HG03460 (cell line): ENCODE results near the gene RBM46.

Source experiments
- ATAC-seq: cut with Tn5 transposase; IDR thresholded peaks from one replicate; pipeline ENCODE4 v1.9.1; 2021; ENCODE audit not compliant: unreplicated experiment

RBM46 gene

GRCh38 chr4:154781126-154781982 lies at the start of gene RBM46:
TSS of gene RBM46 (plus strand) at chr4:154781272. CDS start at chr4:154796753, 15,481 bp downstream.
- ATAC-seq = no peak

DNA sequence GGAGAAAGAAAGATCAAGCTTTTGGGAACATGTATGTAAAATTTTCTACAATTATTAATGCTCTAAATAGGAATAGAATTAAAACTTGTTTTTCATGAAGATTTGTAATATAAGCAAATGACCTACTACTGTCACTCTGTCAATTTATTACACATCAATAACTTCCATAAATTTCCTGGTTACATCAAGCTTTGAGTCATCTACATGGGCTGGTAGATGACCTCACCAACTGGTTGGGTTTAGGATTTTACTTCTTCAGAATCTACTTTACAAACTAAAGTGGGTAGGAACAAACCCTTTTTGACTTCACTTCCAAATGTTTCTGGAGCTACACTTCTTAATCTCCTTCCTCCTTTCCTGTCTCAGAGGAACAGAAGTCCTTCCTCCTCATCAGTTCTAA lies 49.3 kb upstream of the RBM46 start:
- ATAC-seq = no peak

DNA sequence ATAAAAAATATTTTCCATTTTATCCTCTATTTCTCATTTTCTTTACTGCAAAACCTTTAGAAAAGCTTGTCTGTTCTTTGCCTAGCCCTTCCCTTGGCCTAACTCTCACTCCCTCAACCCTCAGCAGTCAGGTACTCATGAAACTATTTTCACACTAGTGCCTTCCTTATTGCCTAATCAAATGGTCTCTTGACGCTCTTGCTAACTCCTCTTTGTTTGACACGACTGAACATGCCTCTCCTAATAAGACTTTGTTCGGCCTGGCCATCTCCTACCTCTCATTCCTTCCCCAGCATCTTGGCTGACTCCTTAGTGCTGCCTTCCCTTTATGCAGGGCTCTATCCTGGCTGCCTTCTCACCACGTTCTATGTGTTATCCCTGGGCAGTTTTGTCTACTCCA lies 48.4 kb upstream of the RBM46 start:
- no peak for ATAC-seq

GRCh38 chr4:154736770-154737169 lies 44.3 kb upstream of the RBM46 start:
- no peak for ATAC-seq

DNA sequence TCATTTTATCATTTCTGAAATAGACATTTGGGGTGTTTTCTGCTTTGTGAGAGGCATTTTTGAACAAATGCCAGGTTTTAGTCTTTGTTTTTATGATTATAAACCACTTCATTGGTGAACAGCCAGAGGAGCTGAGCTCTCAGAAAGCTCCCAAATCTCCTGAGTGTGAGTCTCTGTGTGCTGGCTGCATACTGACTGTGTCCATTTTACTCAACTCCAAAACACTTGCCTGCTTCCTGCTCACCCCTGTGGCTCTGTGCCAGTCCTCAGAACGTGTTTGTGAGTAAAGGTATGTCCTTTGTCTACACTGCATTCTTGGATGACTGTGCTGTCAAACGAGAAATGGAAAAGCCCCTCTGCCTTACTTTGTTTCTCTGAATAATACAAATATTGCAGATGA lies 42.6 kb upstream of the RBM46 start:
- ATAC-seq = no peak

GRCh38 chr4:154739111-154739510 lies 42.0 kb upstream of the RBM46 start:
- no peak for ATAC-seq

DNA sequence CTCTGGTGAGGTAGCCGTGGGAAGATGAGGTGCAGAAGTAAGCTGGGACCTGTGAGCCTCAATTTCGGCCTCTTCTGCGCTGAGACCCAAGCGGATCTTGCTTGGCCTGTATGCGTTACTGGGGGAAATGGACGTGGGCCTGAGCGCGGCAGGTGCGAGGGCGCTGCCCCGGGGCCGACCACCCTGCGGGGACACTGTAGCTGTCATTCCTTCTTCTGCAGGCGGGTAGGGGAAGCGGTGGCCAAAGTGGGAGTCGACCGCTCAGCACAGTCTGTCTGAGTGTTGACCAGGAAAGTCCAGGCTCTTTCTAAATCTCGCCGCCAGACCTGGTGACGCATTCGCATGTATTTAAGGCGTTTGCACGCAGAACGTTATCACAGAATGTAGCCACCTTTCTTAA lies 40.6 kb upstream of the RBM46 start:
- no peak for ATAC-seq

DNA sequence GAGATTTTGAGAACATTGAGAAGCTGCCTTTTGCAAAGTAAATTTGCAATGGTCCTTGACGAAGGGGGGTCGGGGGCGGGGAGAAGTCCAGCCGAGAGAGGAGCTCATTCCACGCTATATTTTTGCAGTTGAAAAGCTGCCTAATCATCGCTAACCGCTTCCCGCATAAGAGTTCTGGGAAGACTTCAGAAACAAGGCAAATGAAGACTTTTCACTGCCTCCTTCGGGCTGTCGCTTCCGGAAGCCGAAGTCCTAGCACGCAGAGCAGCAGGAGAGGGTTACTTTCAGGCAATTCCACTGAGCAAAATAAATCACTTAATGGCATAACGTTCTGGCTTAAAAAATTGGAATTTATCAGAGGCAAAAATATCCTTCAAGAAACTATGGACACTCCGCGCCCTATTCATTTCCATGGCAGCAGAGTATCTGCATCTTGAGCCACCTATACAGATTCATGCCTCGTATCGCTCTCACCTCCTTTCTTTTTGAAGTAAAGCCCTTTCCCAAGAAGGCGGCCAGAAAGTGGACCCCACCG lies 39.9 kb upstream of the RBM46 start:
- ATAC-seq = no peak

GRCh38 chr4:154741922-154742850 lies 38.9 kb upstream of the RBM46 start:
- no peak for ATAC-seq

- ATAC-seq = peak; percentile 58
These were observed 37.3 kb upstream of the RBM46 start, which contains the start of gene LRAT for GRCh38 chr4:154743683-154744340. TSS of gene LRAT (plus strand) at chr4:154744000. CDS start at chr4:154744327, 327 bp downstream.

DNA sequence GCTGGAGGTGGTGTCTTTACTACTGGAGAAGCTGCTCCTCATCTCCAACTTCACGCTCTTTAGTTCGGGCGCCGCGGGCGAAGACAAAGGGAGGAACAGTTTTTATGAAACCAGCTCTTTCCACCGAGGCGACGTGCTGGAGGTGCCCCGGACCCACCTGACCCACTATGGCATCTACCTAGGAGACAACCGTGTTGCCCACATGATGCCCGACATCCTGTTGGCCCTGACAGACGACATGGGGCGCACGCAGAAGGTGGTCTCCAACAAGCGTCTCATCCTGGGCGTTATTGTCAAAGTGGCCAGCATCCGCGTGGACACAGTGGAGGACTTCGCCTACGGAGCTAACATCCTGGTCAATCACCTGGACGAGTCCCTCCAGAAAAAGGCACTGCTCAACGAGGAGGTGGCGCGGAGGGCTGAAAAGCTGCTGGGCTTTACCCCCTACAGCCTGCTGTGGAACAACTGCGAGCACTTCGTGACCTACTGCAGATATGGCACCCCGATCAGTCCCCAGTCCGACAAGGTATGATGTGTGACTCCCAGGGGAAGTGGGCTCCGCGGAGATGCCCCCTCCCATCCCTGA lies 36.6 kb upstream of the RBM46 start:
- no peak for ATAC-seq

- no peak for ATAC-seq
These were observed 23.4 kb upstream of the RBM46 start for GRCh38 chr4:154757713-154758112.

- no peak for ATAC-seq
These were observed 20.2 kb upstream of the RBM46 start for GRCh38 chr4:154760895-154761294.

- no peak for ATAC-seq
These were observed 2.8 kb upstream of the RBM46 start for GRCh38 chr4:154778264-154778663.

DNA sequence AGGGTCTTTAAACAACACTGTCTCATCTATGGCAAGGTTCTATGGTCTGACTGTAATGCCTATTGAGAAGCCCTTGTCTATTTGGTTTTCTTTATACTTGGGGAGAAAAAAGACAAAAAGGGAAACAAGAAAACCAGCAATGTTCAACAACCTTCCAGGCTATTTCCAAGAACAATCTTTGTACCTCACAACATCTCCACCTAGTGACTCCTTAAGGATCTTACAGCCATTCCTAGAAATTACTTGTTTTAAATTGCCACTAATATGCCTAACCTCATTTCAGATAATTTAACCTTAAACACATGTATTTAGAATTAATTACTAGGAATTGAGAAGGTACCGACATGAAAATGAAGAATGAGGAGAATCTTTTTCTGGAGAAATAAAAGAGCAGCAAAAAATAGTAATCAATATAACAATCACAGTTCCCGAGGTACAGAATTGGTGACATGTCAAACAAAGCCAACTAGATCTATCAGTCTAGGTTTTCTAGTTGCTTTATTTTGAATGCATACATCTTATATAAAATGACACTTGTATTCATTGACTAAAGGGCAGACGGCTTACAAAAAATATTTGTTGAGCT lies 1.6 kb upstream of the RBM46 start:
- ATAC-seq = no peak

DNA sequence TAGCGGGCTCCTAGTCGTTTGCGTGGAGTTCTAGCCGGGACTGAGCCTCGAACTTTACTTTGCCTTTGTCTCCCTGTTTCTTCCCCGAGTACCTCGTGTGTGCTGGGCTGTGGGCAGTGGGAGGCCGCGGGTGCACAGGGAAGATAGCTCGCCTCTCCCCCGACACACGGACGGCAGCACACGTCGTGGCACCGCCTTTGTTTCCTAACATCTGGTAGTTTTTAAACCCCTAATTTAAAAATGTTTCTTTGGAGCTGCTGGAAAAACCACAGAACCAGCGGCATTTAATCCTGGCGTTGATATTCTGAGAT lies 866 bp downstream of the RBM46 start:
- no peak for ATAC-seq

GRCh38 chr4:154807042-154807630 lies 26.1 kb downstream of the RBM46 start:
- ATAC-seq = peak; percentile 70

DNA sequence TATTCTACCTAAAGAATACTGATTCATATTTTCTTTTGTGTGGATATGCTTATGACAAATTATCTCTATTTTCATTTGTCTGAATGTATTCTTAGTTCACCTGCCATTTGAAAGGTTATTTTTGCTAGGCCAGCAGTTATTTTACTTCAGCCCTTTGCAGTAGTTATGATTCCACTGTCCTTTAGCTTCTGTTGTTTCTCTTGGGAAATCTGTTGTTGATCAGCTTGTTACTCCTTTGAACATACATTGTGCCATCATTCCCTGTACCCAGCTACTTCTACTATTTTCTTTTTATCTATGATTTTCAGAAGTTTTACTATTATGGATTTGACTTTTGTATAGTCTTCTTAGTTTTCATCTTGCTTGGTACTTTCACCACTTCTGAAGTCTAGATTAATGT lies 37.2 kb downstream of the RBM46 start:
- no peak for ATAC-seq

DNA sequence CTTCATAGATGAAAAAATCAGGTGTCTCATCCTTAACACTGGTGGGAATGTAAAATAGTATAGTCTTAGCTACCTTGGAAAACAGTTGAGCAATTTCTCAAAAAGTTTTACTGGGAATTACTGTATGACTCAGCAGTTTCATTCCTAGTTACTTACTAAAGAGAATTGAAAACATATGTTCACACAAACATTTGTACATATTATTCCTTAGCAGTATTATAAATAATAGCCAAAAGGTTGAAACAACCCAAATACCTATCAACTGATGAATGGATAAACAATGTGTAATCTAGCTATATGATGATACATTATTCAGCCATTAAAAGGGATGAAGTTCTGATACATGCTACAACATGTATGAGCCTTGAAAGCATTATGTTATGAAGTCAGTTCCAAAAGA lies 41.7 kb downstream of the RBM46 start:
- ATAC-seq = no peak

DNA sequence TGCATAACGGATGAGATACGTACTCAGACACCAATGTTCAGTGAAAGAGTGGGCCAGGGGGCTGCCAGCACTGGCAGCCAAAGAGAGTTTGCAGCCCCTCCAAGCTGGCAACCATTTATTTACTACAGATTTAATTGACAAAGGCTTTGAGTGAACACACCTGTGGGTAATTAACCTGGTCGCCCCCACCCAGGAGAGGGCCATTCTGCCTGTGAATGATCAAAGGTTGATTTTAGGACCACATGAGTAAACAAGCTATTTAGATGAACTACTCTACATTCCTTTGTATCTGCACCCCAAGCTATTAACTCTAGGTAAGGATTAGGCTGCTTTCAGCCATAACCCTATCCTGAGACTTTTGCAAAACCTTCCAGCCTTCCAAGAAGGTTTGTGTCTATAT lies 55.0 kb downstream of the RBM46 start:
- no peak for ATAC-seq
